Smooth muscle cell (in vitro differentiated cells): ENCODE measurements around the gene TRAPPC5. TPM values are rescaled to one million over a fixed set of nuclear protein-coding genes. Genes with fewer than 3 reads are reported as not detected.

Experiments used
- DNase-seq: peaks from one replicate; lab custom pipeline; 2025; ENCODE audit not compliant: unreplicated experiment; lab: John Stamatoyannopoulos, UW
- H2AFZ ChIP-seq: fragments of 200-600 bp; sonication (generic); 2 replicates; pipeline ENCODE4 v1.6.0; 2016; ENCODE audit warnings: antibody characterized with exemption, low read depth, mild to moderate bottlenecking
- H3F3A ChIP-seq: fragments of 200-600 bp; sonication (generic); 2 replicates; pipeline ENCODE4 v1.6.0; 2017; ENCODE audit warnings: antibody characterized with exemption, low read depth
- H3K27ac ChIP-seq: fragments of 200-600 bp; sonication (generic); 2 replicates; pipeline ENCODE4 v1.5.1; 2016; ENCODE audit warnings: low read depth, mild to moderate bottlenecking
- H3K27me3 ChIP-seq: fragments of 200-600 bp; sonication (generic); 2 replicates; pipeline ENCODE4 v1.6.1; 2016; ENCODE audit warnings: low read depth, mild to moderate bottlenecking
- H3K36me3 ChIP-seq: fragments of 200-600 bp; sonication (generic); 2 replicates; pipeline ENCODE4 v1.5.1; 2016; ENCODE audit warnings: low read depth
- H3K4me1 ChIP-seq: fragments of 200-600 bp; sonication (generic); 2 replicates; pipeline ENCODE4 v1.5.1; 2016; ENCODE audit warnings: low read depth
- H3K4me2 ChIP-seq: fragments of 200-600 bp; sonication (generic); 2 replicates; pipeline ENCODE4 v1.6.0; 2016; ENCODE audit warnings: mild to moderate bottlenecking
- H3K4me3 ChIP-seq: fragments of 200-600 bp; sonication (generic); 2 replicates; pipeline ENCODE4 v1.5.1; 2016; ENCODE audit warnings: mild to moderate bottlenecking
- H3K79me2 ChIP-seq: fragments of 200-600 bp; sonication (generic); 2 replicates; pipeline ENCODE4 v1.6.0; 2016; ENCODE audit warnings: low read depth, mild to moderate bottlenecking
- H3K9ac ChIP-seq: fragments of 200-600 bp; sonication (generic); 2 replicates; pipeline ENCODE4 v1.6.0; 2016; ENCODE audit warnings: low read depth
- H3K9me3 ChIP-seq: fragments of 200-600 bp; sonication (generic); replicated peaks from 2 replicates; pipeline ENCODE4 v1.5.1; 2016; ENCODE audit warnings: low read depth
- H4K20me1 ChIP-seq: fragments of 200-600 bp; sonication (generic); 2 replicates; pipeline ENCODE4 v1.6.0; 2016; ENCODE audit warnings: low read depth
- WGBS: methylation state at CpG from one replicate; pipeline ENCODE4 v1.1.7; 2016; ENCODE audit warnings: low lambda C conversion rate; 5-methylcytosine and 5-hydroxymethylcytosine counted together
- polyA plus RNA-seq: library from polyadenylated mRNA; unstranded; fragments of >200 nt; fragmentation: Nextera tagmentation; extraction: Ambion mirVana; gene quantifications from 2 replicates; pipeline ENCODE4 v1.2.1, GENCODE V29; 2016
- total RNA-seq: library from RNA; depleted of rRNA; stranded (reverse); fragments of >200 nt; gene quantifications from 2 replicates; pipeline ENCODE4 v1.2.3, GENCODE V29; 2014
- TF ChIP-seq, protein P1 (sequence below): fragments of 200-600 bp; sonication (generic); IDR thresholded peaks from 2 replicates; pipeline ENCODE4 v1.5.1; 2017; ENCODE audit warnings: borderline replicate concordance, mild to moderate bottlenecking, antibody characterized with exemption; ENCODE audit not compliant: insufficient read depth, poor library complexity, severe bottlenecking

TRAPPC5 gene
- total and polyA plus RNA-seq, 2 experiments from 2014 or later = 61.8 to 166 TPM

DNA sequence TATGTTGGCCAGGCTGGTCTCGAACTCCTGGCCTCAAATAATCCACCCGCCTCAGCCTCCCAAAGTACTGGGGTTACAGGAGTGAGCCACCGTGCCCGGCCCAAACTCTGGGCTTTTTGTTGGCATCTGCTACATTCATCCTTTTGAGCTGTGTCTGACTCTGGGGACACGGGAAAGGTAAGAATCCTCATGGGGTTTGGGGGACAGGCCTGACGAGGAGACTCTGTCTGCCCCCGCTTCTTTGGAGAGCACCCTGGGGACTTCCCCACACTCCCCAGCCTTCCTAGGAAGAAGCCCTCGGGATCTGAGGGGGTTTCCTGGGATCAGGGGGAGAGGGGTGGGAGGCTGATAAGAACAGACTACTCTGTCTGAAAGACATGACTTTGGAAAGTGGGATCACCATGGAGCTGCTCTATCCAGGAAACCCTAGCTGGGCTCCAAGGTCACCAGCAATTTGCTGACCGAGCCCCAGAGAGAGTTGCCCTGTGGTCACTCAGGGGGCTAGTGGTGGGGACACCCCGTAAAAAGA lies 29.4 kb downstream of the TRAPPC5 start:
- WGBS = 87% methylated on average over 10 of the region's 10 CpGs
- Histone ChIP-seq H3K4me3 (no peak overlapping the region), H4K20me1 (no peaks in the 10 kb centered on the region), H3K9ac (no peak overlapping the region), H3K27me3 (no peaks in the 10 kb centered on the region), H3K27ac (no peak overlapping the region), H3K9me3 (no peaks in the 10 kb centered on the region), H3K4me1 (no peaks in the 10 kb centered on the region), H3K4me2 (no peak overlapping the region), H2AFZ (no peak overlapping the region), H3K36me3 (no peaks in the 10 kb centered on the region), H3K79me2 (no peaks in the 10 kb centered on the region), H3F3A (no peaks in the 10 kb centered on the region)
- DNase-seq = no peak
- TF ChIP-seq, protein P1, sequence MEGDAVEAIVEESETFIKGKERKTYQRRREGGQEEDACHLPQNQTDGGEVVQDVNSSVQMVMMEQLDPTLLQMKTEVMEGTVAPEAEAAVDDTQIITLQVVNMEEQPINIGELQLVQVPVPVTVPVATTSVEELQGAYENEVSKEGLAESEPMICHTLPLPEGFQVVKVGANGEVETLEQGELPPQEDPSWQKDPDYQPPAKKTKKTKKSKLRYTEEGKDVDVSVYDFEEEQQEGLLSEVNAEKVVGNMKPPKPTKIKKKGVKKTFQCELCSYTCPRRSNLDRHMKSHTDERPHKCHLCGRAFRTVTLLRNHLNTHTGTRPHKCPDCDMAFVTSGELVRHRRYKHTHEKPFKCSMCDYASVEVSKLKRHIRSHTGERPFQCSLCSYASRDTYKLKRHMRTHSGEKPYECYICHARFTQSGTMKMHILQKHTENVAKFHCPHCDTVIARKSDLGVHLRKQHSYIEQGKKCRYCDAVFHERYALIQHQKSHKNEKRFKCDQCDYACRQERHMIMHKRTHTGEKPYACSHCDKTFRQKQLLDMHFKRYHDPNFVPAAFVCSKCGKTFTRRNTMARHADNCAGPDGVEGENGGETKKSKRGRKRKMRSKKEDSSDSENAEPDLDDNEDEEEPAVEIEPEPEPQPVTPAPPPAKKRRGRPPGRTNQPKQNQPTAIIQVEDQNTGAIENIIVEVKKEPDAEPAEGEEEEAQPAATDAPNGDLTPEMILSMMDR = no peak

DNA sequence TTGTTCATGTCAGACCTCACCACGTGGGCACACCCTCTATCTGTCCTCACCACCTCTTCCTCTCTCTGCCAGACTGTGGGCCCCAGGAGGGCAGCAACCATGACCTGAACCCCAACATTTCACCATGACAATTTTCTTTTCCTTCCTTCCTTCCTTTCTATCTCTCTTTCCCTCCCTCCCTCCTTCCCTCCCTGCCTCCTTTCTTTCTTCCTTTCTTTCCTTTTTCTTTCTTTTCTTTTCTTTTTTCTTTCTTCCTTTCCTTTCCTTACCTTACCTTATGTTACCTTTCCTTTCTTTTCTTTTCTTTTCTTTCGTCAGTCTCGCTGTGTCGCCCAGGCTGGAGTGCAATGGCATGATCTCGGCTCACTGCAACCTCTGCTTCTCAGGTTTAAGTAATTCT lies 30.0 kb downstream of the TRAPPC5 start:
- WGBS = 88% methylated on average over 5 of the region's 5 CpGs
- no peak overlapping the region for H3K27ac ChIP-seq
- H3K27me3 ChIP-seq = no peaks in the 10 kb centered on the region

DNA sequence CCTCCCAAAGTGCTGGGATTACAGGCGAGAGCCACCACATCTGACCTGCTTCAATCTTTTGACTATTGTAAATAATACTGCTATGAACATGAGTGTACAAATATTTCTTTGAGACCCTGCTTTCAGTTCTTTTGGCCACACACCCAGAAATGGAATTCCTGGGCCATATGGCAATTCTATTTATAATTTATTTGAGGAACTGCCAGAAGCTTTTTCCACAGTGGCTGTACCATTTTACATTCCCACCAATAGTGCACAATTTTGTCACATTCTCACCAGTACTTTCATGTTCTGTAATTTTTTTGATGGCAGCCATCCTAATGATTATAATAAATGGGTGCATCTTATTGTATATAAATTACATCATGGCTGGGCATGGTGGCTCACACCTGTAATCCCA lies 35.0 kb downstream of the TRAPPC5 start:
- no peak overlapping the region for H3K4me2 ChIP-seq
- no peaks in the 10 kb centered on the region for H3K9me3 ChIP-seq
- H3K4me3 ChIP-seq = no peak overlapping the region
- H2AFZ ChIP-seq = no peak overlapping the region
- no peaks in the 10 kb centered on the region for H3K79me2 ChIP-seq
- DNase-seq = no peak
- TF ChIP-seq, protein P1 = no peak
- H3F3A ChIP-seq = no peaks in the 10 kb centered on the region
- H4K20me1 ChIP-seq = no peaks in the 10 kb centered on the region
- H3K27me3 ChIP-seq = no peaks in the 10 kb centered on the region
- no peaks in the 10 kb centered on the region for H3K4me1 ChIP-seq
- no peak overlapping the region for H3K27ac ChIP-seq
- H3K36me3 ChIP-seq = no peaks in the 10 kb centered on the region
- H3K9ac ChIP-seq = no peak overlapping the region
- 67% methylated on average over 1 of the region's 1 CpG for WGBS

More for the DNA sequence above, 30.0 kb downstream of the TRAPPC5 start:
- Histone ChIP-seq H3K9ac (no peak overlapping the region), H3K79me2 (no peaks in the 10 kb centered on the region), H4K20me1 (no peaks in the 10 kb centered on the region), H3K36me3 (no peaks in the 10 kb centered on the region), H3F3A (no peaks in the 10 kb centered on the region), H3K4me2 (no peak overlapping the region), H3K4me3 (no peak overlapping the region), H3K9me3 (no peaks in the 10 kb centered on the region), H2AFZ (no peak overlapping the region), H3K4me1 (no peaks in the 10 kb centered on the region)
- DNase-seq = no peak
- TF ChIP-seq, protein P1 = no peak

GRCh38 chr19:7716762-7717161 lies 36.1 kb downstream of the TRAPPC5 start:
- WGBS = 92% methylated on average over 1 of the region's 1 CpG
- Histone ChIP-seq H3K4me3 (no peak overlapping the region), H3K79me2 (no peaks in the 10 kb centered on the region), H4K20me1 (no peaks in the 10 kb centered on the region), H3K4me2 (no peak overlapping the region), H3K36me3 (no peaks in the 10 kb centered on the region), H3K27ac (no peak overlapping the region), H3K9ac (no peak overlapping the region), H3K9me3 (no peaks in the 10 kb centered on the region), H3F3A (no peaks in the 10 kb centered on the region), H3K27me3 (no peaks in the 10 kb centered on the region), H3K4me1 (no peaks in the 10 kb centered on the region), H2AFZ (no peak overlapping the region)
- TF ChIP-seq, protein P1 = no peak
- no peak for DNase-seq
